GM21825 (cell line): ENCODE data around the gene HCAR3.
A peak's percentile ranks its signal among the peaks of the same experiment; 100 is the strongest.
"Not testable (repeated sequence)": the region's sequence is repeated elsewhere in the genome, so short reads cannot be mapped to it uniquely, and the experiment has no call there.

Experiments
- ATAC-seq: cut with Tn5 transposase; IDR thresholded peaks from one replicate; pipeline ENCODE4 v1.9.1; 2021; ENCODE audit warnings: mild to moderate bottlenecking, moderate library complexity; ENCODE audit not compliant: unreplicated experiment

The HCAR3 gene

GRCh38 chr12:122716658-122717057 is at the start of gene HCAR3:
Gene HCAR3, minus strand, starts transcription at chr12:122716811. Its CDS starts 74 bp downstream, at chr12:122716737.
- not testable (repeated sequence) for ATAC-seq

- ATAC-seq: no peak
Measured at GRCh38 chr12:122757568-122757967, 41.0 kb upstream of the HCAR3 start.

- no peak for ATAC-seq
Measured at GRCh38 chr12:122754790-122755189, 38.2 kb upstream of the HCAR3 start.

GRCh38 chr12:122753319-122753650 is 36.7 kb upstream of the HCAR3 start:
- ATAC-seq: peak; percentile 5

GRCh38 chr12:122752464-122753318 is 36.1 kb upstream of the HCAR3 start, which contains the start of gene DENR:
Gene DENR, plus strand, starts transcription at chr12:122752824. Its CDS starts 878 bp downstream, at chr12:122753702.
- peak; percentile 93 for ATAC-seq

- ATAC-seq: not testable (repeated sequence)
Measured at GRCh38 chr12:122750781-122751515, 34.3 kb upstream of the HCAR3 start.

GRCh38 chr12:122749569-122750332 is 33.1 kb upstream of the HCAR3 start:
- no peak for ATAC-seq

- no peak for ATAC-seq
Measured at GRCh38 chr12:122747224-122748135, 30.9 kb upstream of the HCAR3 start.

GRCh38 chr12:122743895-122744525 is 27.4 kb upstream of the HCAR3 start:
- no peak for ATAC-seq

- no peak for ATAC-seq
Measured at GRCh38 chr12:122740351-122740750, 23.7 kb upstream of the HCAR3 start.

- ATAC-seq: no peak
Measured at GRCh38 chr12:122738571-122738970, 22.0 kb upstream of the HCAR3 start.

GRCh38 chr12:122732611-122733010 is 16.0 kb upstream of the HCAR3 start:
- no peak for ATAC-seq

GRCh38 chr12:122732170-122732569 is 15.6 kb upstream of the HCAR3 start:
- no peak for ATAC-seq

GRCh38 chr12:122730215-122731014 is 13.8 kb upstream of the HCAR3 start, which contains the start of gene HCAR1:
Gene HCAR1, minus strand, starts transcription at chr12:122730844. Its CDS starts 505 bp downstream, at chr12:122730339.
- ATAC-seq: no peak

- ATAC-seq: no peak
Measured at GRCh38 chr12:122729583-122730214, 13.1 kb upstream of the HCAR3 start.

- ATAC-seq: no peak
Measured at GRCh38 chr12:122726080-122726558, 9.5 kb upstream of the HCAR3 start.

- ATAC-seq: no peak
Measured at GRCh38 chr12:122725452-122726079, 9.0 kb upstream of the HCAR3 start.
